ENCODE measurements around the gene ERC2.

Gene ERC2

DNA sequence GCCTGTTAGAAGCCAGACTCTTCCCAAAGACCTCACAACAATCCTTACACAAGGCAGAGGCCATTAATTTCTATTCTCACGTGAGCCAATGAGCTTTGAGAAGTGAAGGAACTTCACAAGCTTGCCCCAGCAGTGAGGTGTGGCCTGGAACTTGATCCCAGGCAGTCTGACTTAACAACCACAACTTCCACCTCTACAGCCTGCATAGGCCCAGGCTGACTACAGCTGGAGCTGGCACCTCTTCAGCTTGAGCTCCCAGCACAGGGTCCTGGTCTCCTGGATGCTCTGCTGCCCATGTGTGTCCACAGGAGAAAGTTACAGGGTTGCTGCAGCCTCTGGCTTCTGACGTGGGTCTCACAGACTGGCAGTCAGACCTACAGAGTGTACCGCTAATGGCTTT is 111.0 kb downstream of the ERC2 start:
- TF ChIP-seq TEAD4 (IDR thresholded peaks at IDR 0.05) (no peak), TCF12 (IDR thresholded peaks at IDR 0.05; ENCODE audit: low read depth) (no peak), TAF1 (IDR thresholded peaks at IDR 0.05; ENCODE audit: low read depth) (no peak), EP300 (IDR thresholded peaks at IDR 0.05; ENCODE audit: borderline replicate concordance) (no peak), CREB1 (IDR thresholded peaks at IDR 0.05; ENCODE audit: low read depth) (no peak), CEBPB (IDR thresholded peaks at IDR 0.05) (no peak), NFIC (IDR thresholded peaks at IDR 0.05) (no peak), RAD21 (IDR thresholded peaks at IDR 0.05; ENCODE audit: low read depth) (no peak), EGR1 (IDR thresholded peaks at IDR 0.05) (no peak), YY1 (IDR thresholded peaks at IDR 0.05; ENCODE audit: low read depth) (no peak)
- TF ChIP-seq, protein P1, sequence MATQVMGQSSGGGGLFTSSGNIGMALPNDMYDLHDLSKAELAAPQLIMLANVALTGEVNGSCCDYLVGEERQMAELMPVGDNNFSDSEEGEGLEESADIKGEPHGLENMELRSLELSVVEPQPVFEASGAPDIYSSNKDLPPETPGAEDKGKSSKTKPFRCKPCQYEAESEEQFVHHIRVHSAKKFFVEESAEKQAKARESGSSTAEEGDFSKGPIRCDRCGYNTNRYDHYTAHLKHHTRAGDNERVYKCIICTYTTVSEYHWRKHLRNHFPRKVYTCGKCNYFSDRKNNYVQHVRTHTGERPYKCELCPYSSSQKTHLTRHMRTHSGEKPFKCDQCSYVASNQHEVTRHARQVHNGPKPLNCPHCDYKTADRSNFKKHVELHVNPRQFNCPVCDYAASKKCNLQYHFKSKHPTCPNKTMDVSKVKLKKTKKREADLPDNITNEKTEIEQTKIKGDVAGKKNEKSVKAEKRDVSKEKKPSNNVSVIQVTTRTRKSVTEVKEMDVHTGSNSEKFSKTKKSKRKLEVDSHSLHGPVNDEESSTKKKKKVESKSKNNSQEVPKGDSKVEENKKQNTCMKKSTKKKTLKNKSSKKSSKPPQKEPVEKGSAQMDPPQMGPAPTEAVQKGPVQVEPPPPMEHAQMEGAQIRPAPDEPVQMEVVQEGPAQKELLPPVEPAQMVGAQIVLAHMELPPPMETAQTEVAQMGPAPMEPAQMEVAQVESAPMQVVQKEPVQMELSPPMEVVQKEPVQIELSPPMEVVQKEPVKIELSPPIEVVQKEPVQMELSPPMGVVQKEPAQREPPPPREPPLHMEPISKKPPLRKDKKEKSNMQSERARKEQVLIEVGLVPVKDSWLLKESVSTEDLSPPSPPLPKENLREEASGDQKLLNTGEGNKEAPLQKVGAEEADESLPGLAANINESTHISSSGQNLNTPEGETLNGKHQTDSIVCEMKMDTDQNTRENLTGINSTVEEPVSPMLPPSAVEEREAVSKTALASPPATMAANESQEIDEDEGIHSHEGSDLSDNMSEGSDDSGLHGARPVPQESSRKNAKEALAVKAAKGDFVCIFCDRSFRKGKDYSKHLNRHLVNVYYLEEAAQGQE (IDR thresholded peaks at IDR 0.05; ENCODE audit: low read depth), result no peak
- TF ChIP-seq, protein P2, sequence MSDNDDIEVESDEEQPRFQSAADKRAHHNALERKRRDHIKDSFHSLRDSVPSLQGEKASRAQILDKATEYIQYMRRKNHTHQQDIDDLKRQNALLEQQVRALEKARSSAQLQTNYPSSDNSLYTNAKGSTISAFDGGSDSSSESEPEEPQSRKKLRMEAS (IDR thresholded peaks at IDR 0.05), result no peak
- TF ChIP-seq, protein P3, sequence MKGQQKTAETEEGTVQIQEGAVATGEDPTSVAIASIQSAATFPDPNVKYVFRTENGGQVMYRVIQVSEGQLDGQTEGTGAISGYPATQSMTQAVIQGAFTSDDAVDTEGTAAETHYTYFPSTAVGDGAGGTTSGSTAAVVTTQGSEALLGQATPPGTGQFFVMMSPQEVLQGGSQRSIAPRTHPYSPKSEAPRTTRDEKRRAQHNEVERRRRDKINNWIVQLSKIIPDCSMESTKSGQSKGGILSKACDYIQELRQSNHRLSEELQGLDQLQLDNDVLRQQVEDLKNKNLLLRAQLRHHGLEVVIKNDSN (IDR thresholded peaks at IDR 0.05), result no peak

DNA sequence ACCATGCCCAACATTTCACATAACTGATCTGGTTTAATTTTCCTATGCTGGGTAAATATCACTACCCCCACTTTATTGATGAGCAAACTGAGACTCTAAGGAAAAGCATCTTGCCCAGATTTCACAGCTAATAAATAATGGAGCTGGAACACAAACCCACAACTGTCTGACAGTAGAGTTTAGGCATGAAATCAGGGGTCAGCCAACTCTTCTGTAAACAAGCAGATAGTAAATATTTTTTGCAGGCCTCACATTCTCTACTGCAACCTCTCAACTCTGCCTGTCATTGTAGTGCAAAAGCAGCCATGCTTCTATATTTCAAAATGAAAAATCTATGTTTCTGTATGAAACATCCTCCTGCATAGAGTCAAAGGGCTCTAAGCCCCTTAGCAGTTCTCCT is 111.5 kb downstream of the ERC2 start:
- TF ChIP-seq YY1 (IDR thresholded peaks at IDR 0.05; ENCODE audit: low read depth) (no peak), ZBTB7A (IDR thresholded peaks at IDR 0.05; ENCODE audit: low read depth) (no peak), FOXM1 (IDR thresholded peaks at IDR 0.05; ENCODE audit: borderline replicate concordance, low read depth) (no peak), EP300 (IDR thresholded peaks at IDR 0.05; ENCODE audit: borderline replicate concordance) (no peak), NFIC (IDR thresholded peaks at IDR 0.05) (no peak), CEBPB (IDR thresholded peaks at IDR 0.05) (no peak), CREB1 (IDR thresholded peaks at IDR 0.05; ENCODE audit: low read depth) (no peak), EGR1 (IDR thresholded peaks at IDR 0.05) (no peak), TAF1 (IDR thresholded peaks at IDR 0.05; ENCODE audit: low read depth) (no peak), RAD21 (IDR thresholded peaks at IDR 0.05; ENCODE audit: low read depth) (no peak), TEAD4 (IDR thresholded peaks at IDR 0.05) (no peak), TCF12 (IDR thresholded peaks at IDR 0.05; ENCODE audit: low read depth) (no peak)
- TF ChIP-seq, protein P3 (IDR thresholded peaks at IDR 0.05), result no peak
- TF ChIP-seq, protein P1 (IDR thresholded peaks at IDR 0.05; ENCODE audit: low read depth), result no peak
- TF ChIP-seq, protein P2 (IDR thresholded peaks at IDR 0.05), result no peak

DNA sequence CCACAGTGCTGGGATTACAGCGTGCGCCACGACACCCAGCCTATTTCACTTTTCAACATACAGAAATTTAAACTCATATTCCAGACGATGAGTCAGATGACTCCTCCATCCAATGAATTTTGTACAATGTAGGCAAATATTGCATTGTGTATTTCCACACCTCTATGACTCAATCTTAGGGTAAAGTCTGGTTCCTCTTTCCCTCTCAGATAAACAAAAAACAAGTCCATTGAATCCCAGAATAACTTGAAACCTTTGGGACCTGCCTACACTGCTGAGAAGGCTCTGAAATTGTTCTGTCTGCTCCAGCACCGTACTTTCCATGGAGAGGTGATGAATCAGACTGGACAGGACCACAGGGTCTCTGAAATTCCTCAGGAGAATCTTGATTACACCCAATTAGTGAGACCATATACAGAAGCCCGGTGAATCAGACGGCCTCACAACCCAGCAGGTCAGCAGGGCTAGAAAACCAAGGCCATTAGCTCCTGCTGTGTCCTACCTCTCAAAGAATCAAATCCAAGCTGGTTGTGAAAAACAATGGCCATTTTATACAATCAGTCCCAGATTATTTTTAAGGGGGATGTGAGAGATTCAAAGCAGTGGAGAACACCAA is 112.6 kb downstream of the ERC2 start:
- no peak for TF ChIP-seq YY1 (IDR thresholded peaks at IDR 0.05; ENCODE audit: low read depth)

DNA sequence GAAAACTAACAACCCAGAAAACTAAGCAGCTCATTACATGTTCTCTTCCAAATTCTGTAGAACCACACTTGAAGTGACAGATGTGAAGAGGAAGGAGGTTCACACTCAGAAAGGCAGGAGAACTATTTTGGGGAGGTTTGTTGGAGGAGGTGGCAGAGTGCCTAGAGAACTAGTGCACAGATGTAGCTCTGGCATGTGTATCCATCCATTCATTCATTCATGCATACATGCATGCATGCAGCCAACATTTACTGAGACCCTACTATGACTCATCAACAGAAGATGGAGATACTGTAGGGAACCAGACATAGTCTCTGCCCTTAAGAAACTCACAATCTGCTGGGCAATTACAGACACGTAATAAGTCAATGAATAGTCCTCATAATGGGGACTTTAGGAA is 116.7 kb downstream of the ERC2 start:
- TF ChIP-seq, protein P2 (IDR thresholded peaks at IDR 0.05), result no peak
- no peak for TF ChIP-seq CREB1 (IDR thresholded peaks at IDR 0.05; ENCODE audit: low read depth)
- TF ChIP-seq EP300 (IDR thresholded peaks at IDR 0.05; ENCODE audit: borderline replicate concordance), result no peak
- TF ChIP-seq YY1 (IDR thresholded peaks at IDR 0.05; ENCODE audit: low read depth), result no peak
- no peak for TF ChIP-seq EGR1 (IDR thresholded peaks at IDR 0.05)

DNA sequence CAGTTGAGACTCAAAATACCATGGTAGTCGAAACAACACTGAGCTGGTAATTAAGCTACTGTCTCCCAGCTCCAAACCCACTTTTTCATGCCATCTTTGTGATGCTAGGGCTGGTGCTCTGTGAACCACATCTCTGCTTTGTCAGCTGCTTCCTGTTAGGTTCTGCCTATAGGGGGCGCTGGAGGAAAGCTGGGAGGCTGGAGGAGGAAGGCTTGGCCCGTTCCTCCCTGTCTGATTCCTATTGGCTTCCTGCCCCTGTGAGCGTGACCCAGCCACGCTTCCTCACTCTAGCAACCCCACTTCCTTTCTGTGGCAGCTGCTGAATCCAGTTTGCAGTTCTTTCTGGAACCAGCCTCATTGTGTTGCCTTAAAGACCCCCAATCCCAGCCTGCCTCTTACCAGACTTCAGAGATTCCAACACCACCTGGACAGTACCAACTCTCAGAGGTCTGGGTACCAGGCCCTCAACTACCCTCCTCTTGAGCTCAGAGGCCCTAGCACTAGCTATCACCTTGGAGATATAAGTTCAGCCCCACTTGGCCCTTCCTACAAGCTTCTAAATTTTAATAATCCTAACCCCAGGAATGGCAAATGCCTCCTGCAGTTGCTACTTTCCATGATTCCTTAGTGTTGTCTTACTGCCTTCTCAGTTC is 120.9 kb downstream of the ERC2 start:
- no peak for TF ChIP-seq TAF1 (IDR thresholded peaks at IDR 0.05; ENCODE audit: low read depth)
- TF ChIP-seq, protein P2 (IDR thresholded peaks at IDR 0.05), result no peak
- TF ChIP-seq EGR1 (IDR thresholded peaks at IDR 0.05), result no peak
- TF ChIP-seq TEAD4 (IDR thresholded peaks at IDR 0.05), result no peak
- TF ChIP-seq, protein P3 (IDR thresholded peaks at IDR 0.05), result no peak
- TF ChIP-seq RAD21 (IDR thresholded peaks at IDR 0.05; ENCODE audit: low read depth), result peak; percentile 36; the same call in 1 of the 2 replicates

Data from Ishikawa (cell line).